IPS DF 6.9 (cell line): ENCODE data around the gene DDAH1.

Experiments
- DNase-seq: peaks from one replicate; pipeline ENCODE4 v3.0.0-alpha.2; 2013; ENCODE audit warnings: low read depth, low spot score
- H3K27ac ChIP-seq: one replicate; pipeline ENCODE4 v1.5.1; 2013; ENCODE audit warnings: low read length, control low read depth
- H3K27me3 ChIP-seq: 2 replicates; pipeline ENCODE4 v1.6.1; 2013; ENCODE audit warnings: mild to moderate bottlenecking, low read length; ENCODE audit not compliant: control insufficient read depth, insufficient read depth
- H3K36me3 ChIP-seq: 2 replicates; pipeline ENCODE4 v1.6.1; 2013; ENCODE audit warnings: low read length; ENCODE audit not compliant: control insufficient read depth, insufficient read depth
- H3K4me1 ChIP-seq: 2 replicates; pipeline ENCODE4 v1.6.1; 2013; ENCODE audit warnings: low read length; ENCODE audit not compliant: control insufficient read depth, insufficient read depth
- H3K4me3 ChIP-seq: 2 replicates; pipeline ENCODE4 v1.5.1; 2013; ENCODE audit warnings: mild to moderate bottlenecking, low read length
- H3K9me3 ChIP-seq: 2 replicates; pipeline ENCODE4 v1.6.1; 2013; ENCODE audit warnings: low read length, inconsistent platforms; ENCODE audit not compliant: control insufficient read depth, insufficient read depth
- WGBS: extraction: QIAGEN DNeasy Blood & Tissue Kit; methylation state at CpG from one replicate; pipeline ENCODE4 v1.1.7; 2013; ENCODE audit warnings: mixed read lengths, missing lambda C conversion rate; ENCODE audit not compliant: insufficient read length, insufficient coverage; 5-methylcytosine and 5-hydroxymethylcytosine counted together

The DDAH1 gene

GRCh38 chr1:85311818-85312217 lies 153.1 kb downstream of the DDAH1 start:
- DNase-seq: no peak
- no peaks in the 10 kb centered on the region for H3K9me3 ChIP-seq
- H3K4me1 ChIP-seq: peaks cover 5% of the 10 kb centered on the region; the same call in 1 of the 2 replicates
- H3K27ac ChIP-seq: no peak overlapping the region
- H3K27me3 ChIP-seq: no peaks in the 10 kb centered on the region
- WGBS: no CpG with 5 or more reads among the region's 2 CpGs
- H3K4me3 ChIP-seq: no peak overlapping the region
- H3K36me3 ChIP-seq: no peaks in the 10 kb centered on the region

- no peak overlapping the region for H3K27ac ChIP-seq
- DNase-seq: no peak
Measured at GRCh38 chr1:85308833-85309350, 156.1 kb downstream of the DDAH1 start.

GRCh38 chr1:85307987-85308832 lies 156.7 kb downstream of the DDAH1 start:
- Histone ChIP-seq H3K4me1 (0 out of 2 replicates have a peak, but pooled peaks cover 4% of the 10 kb centered on the region), H3K9me3 (no peaks in the 10 kb centered on the region), H3K36me3 (no peaks in the 10 kb centered on the region), H3K27ac (no peak overlapping the region), H3K4me3 (no peak overlapping the region), H3K27me3 (no peaks in the 10 kb centered on the region)
- DNase-seq: peak; percentile 83
- WGBS: no CpG with 5 or more reads among the region's 27 CpGs

More at GRCh38 chr1:85308833-85309350, 156.1 kb downstream of the DDAH1 start:
- 0 out of 2 replicates have a peak, but pooled peaks cover 4% of the 10 kb centered on the region for H3K4me1 ChIP-seq
- H3K27me3 ChIP-seq: no peaks in the 10 kb centered on the region
- H3K9me3 ChIP-seq: no peaks in the 10 kb centered on the region
- no peak overlapping the region for H3K4me3 ChIP-seq
- no CpG with 5 or more reads among the region's 4 CpGs for WGBS
- H3K36me3 ChIP-seq: no peaks in the 10 kb centered on the region

GRCh38 chr1:85306236-85306635 lies 158.7 kb downstream of the DDAH1 start:
- no CpG with 5 or more reads among the region's 4 CpGs for WGBS
- Histone ChIP-seq H3K4me3 (no peak overlapping the region), H3K27me3 (no peaks in the 10 kb centered on the region), H3K36me3 (no peaks in the 10 kb centered on the region), H3K27ac (no peak overlapping the region), H3K9me3 (no peaks in the 10 kb centered on the region), H3K4me1 (0 out of 2 replicates have a peak, but pooled peaks cover 4% of the 10 kb centered on the region)
- DNase-seq: no peak

GRCh38 chr1:85303440-85304162 lies 161.4 kb downstream of the DDAH1 start:
- H3K4me1 ChIP-seq: 0 out of 2 replicates have a peak, but pooled peaks cover 2% of the 10 kb centered on the region
- no peak for DNase-seq
- WGBS: no CpG with 5 or more reads among the region's 4 CpGs
- no peaks in the 10 kb centered on the region for H3K27me3 ChIP-seq
- H3K9me3 ChIP-seq: no peaks in the 10 kb centered on the region
- no peak overlapping the region for H3K4me3 ChIP-seq
- H3K36me3 ChIP-seq: no peaks in the 10 kb centered on the region
- no peak overlapping the region for H3K27ac ChIP-seq

- Histone ChIP-seq H3K4me1 (no peaks in the 10 kb centered on the region), H3K9me3 (no peaks in the 10 kb centered on the region), H3K4me3 (no peak overlapping the region), H3K36me3 (no peaks in the 10 kb centered on the region), H3K27ac (no peak overlapping the region), H3K27me3 (no peaks in the 10 kb centered on the region)
- WGBS: no CpG with 5 or more reads among the region's 3 CpGs
- no peak for DNase-seq
Measured at GRCh38 chr1:85300140-85300539, 164.8 kb downstream of the DDAH1 start.

- H3K36me3 ChIP-seq: no peaks in the 10 kb centered on the region
- H3K4me1 ChIP-seq: no peaks in the 10 kb centered on the region
- no peak overlapping the region for H3K27ac ChIP-seq
- no CpG with 5 or more reads among the region's 11 CpGs for WGBS
- H3K27me3 ChIP-seq: no peaks in the 10 kb centered on the region
- no peak for DNase-seq
- H3K9me3 ChIP-seq: no peaks in the 10 kb centered on the region
- no peak overlapping the region for H3K4me3 ChIP-seq
Measured at GRCh38 chr1:85297855-85298629, 166.9 kb downstream of the DDAH1 start.

- Histone ChIP-seq H3K9me3 (no peaks in the 10 kb centered on the region), H3K27me3 (no peaks in the 10 kb centered on the region), H3K4me1 (no peaks in the 10 kb centered on the region), H3K27ac (no peak overlapping the region), H3K36me3 (no peaks in the 10 kb centered on the region), H3K4me3 (no peak overlapping the region)
- DNase-seq: no peak
- WGBS: no CpG with 5 or more reads among the region's 1 CpG
Measured at GRCh38 chr1:85297538-85297854, 167.5 kb downstream of the DDAH1 start.

GRCh38 chr1:85296980-85297379 lies 168.0 kb downstream of the DDAH1 start:
- Histone ChIP-seq H3K27ac (no peak overlapping the region), H3K4me1 (no peaks in the 10 kb centered on the region)

GRCh38 chr1:85295654-85296053 lies 169.3 kb downstream of the DDAH1 start:
- DNase-seq: no peak
- H3K27me3 ChIP-seq: no peaks in the 10 kb centered on the region
- H3K9me3 ChIP-seq: no peaks in the 10 kb centered on the region
- no peak overlapping the region for H3K27ac ChIP-seq
- no peaks in the 10 kb centered on the region for H3K36me3 ChIP-seq
- H3K4me3 ChIP-seq: no peak overlapping the region
- H3K4me1 ChIP-seq: no peaks in the 10 kb centered on the region
- no CpG with 5 or more reads among the region's 4 CpGs for WGBS

More at GRCh38 chr1:85296980-85297379, 168.0 kb downstream of the DDAH1 start:
- Histone ChIP-seq H3K36me3 (no peaks in the 10 kb centered on the region), H3K4me3 (no peak overlapping the region), H3K27me3 (no peaks in the 10 kb centered on the region), H3K9me3 (no peaks in the 10 kb centered on the region)
- DNase-seq: no peak
- no CpG with 5 or more reads among the region's 1 CpG for WGBS
